Hepatocyte (in vitro differentiated cells): ENCODE results near the gene PPP2R2C. TPM values are rescaled to one million over a fixed set of nuclear protein-coding genes. Genes with fewer than 3 reads are reported as not detected.

ENCODE experiments used
- DNase-seq: peaks from one replicate; pipeline ENCODE4 v3.0.0-alpha.2; 2016; ENCODE audit warnings: low spot score
- H2AFZ ChIP-seq: fragments of 200-600 bp; sonication (generic); 2 replicates; pipeline ENCODE4 v1.6.0; 2016; ENCODE audit warnings: antibody characterized with exemption, mild to moderate bottlenecking
- H3K27ac ChIP-seq: fragments of 200-600 bp; sonication (generic); 2 replicates; pipeline ENCODE4 v1.5.1; 2016; ENCODE audit warnings: mild to moderate bottlenecking
- H3K27me3 ChIP-seq: fragments of 200-600 bp; sonication (generic); 2 replicates; pipeline ENCODE4 v1.6.1; 2016
- H3K36me3 ChIP-seq: fragments of 200-600 bp; sonication (generic); replicated peaks from 2 replicates; pipeline ENCODE4 v1.5.1; 2016; ENCODE audit warnings: low read depth; ENCODE audit not compliant: insufficient read depth
- H3K4me1 ChIP-seq: fragments of 200-600 bp; sonication (generic); 2 replicates; pipeline ENCODE4 v1.5.1; 2016; ENCODE audit warnings: mild to moderate bottlenecking, moderate library complexity; ENCODE audit not compliant: insufficient read depth
- H3K4me2 ChIP-seq: fragments of 200-600 bp; sonication (generic); 2 replicates; pipeline ENCODE4 v1.6.0; 2016
- H3K4me3 ChIP-seq: fragments of 200-600 bp; sonication (generic); 2 replicates; pipeline ENCODE4 v1.5.1; 2016; ENCODE audit warnings: mild to moderate bottlenecking
- H3K79me2 ChIP-seq: fragments of 200-600 bp; sonication (generic); 2 replicates; pipeline ENCODE4 v1.6.0; 2017; ENCODE audit warnings: mild to moderate bottlenecking
- H3K9me2 ChIP-seq: fragments of 200-600 bp; sonication (generic); replicated peaks from 2 replicates; pipeline ENCODE4 v1.6.0; 2017; ENCODE audit warnings: mild to moderate bottlenecking; ENCODE audit not compliant: insufficient read depth
- H3K9me3 ChIP-seq: fragments of 200-600 bp; sonication (generic); 2 replicates; pipeline ENCODE4 v1.5.1; 2016; ENCODE audit warnings: low read depth, mild to moderate bottlenecking
- H4K20me1 ChIP-seq: fragments of 200-600 bp; sonication (generic); 2 replicates; pipeline ENCODE4 v1.6.0; 2016; ENCODE audit warnings: mild to moderate bottlenecking; ENCODE audit not compliant: insufficient read depth, poor library complexity, severe bottlenecking
- EZH2 ChIP-seq: fragments of 200-600 bp; sonication (generic); IDR thresholded peaks from 2 replicates; pipeline ENCODE4 v1.6.1; 2016; ENCODE audit warnings: antibody characterized with exemption, mild to moderate bottlenecking, borderline replicate concordance
- EZH2phosphoT487 ChIP-seq: fragments of 200-600 bp; sonication (generic); IDR thresholded peaks from one replicate; pipeline ENCODE4 v1.6.1; 2018; ENCODE audit warnings: antibody characterized with exemption, mild to moderate bottlenecking, low read depth, moderate library complexity; ENCODE audit not compliant: unreplicated experiment, severe bottlenecking
- WGBS: methylation state at CpG from one replicate; pipeline ENCODE4 v1.1.6; 2016; ENCODE audit warnings: low lambda C conversion rate; ENCODE audit errors: missing lambda C conversion rate; 5-methylcytosine and 5-hydroxymethylcytosine counted together
- polyA plus RNA-seq: library from polyadenylated mRNA; unstranded; fragments of >200 nt; fragmentation: Nextera tagmentation; extraction: Ambion mirVana; gene quantifications from 2 replicates; pipeline ENCODE4 v1.2.1, GENCODE V29; 2016
- total RNA-seq: library from RNA; depleted of rRNA; stranded (reverse); fragments of >200 nt; gene quantifications from 2 replicates; pipeline ENCODE4 v1.2.3, GENCODE V29; 2014
- TF ChIP-seq, protein P1 (sequence below): fragments of 200-600 bp; sonication (generic); IDR thresholded peaks from 2 replicates; pipeline ENCODE4 v1.5.1; 2016; ENCODE audit warnings: antibody characterized with exemption, mild to moderate bottlenecking; ENCODE audit not compliant: poor library complexity

PPP2R2C gene
- total and polyA plus RNA-seq, 2 experiments from 2014 or later, result 0.35 to 0.67 TPM

DNA sequence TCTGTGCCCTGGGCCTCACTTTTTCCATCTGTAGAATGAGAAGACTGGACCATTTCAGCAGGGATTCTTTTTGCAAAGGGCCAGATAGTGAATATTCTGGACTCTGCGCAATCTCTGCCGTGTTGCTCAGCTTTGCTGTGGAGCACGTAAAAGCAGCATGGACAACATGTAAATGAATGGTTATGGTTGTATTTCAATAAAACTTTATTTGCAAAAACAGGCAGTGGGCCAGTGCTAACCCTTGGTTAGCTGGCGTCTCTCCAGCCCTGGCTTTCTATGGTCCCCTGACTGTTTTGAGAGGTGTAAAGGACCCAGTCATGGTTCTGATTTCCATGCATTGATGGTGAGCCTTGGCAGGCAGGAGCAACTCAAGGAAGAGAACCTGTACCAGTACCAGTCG, 184.1 kb downstream of the PPP2R2C start:
- no peak for TF ChIP-seq EZH2phosphoT487

DNA sequence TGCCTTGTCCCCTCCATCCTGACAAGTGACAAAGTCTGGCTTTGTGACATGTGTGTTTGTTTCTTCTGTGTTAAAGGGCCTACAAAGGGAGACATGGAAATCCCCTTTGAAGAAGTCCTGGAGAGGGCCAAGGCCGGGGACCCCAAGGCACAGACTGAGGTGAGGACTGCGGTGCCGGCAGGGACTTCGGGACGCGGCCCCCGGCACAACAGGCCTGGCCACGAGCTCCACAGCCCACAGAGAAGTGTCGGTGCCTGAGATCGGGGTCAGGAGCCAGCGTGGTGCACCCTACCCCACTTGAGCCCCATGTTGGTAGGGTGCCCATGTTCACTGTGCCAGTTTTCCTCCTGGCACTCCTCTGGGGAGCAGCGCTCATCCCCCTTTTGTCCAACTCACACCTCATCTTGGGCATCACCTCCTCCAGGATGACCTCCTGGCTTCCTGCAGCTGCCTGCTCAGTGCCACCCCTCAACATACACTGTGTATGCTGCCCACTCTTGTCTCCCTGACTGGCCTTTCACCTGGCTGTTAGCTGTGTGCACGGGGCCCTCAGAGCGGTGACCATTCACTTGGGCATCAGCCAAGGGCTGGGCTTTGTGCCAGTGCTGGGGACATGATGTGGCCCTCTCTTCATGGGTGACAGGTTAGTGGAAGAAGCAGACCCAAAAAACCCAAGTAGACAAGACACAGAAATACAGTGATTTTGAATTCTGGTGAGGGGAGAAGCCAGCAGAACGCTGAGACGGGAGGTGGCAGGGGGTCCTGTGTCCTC, 185.2 kb downstream of the PPP2R2C start:
- no peaks in the 10 kb centered on the region for H3K9me2 ChIP-seq
- no peaks in the 10 kb centered on the region for H3K9me3 ChIP-seq
- H4K20me1 ChIP-seq, result no peaks in the 10 kb centered on the region
- 97% methylated on average over 16 of the region's 16 CpGs for WGBS
- H3K4me3 ChIP-seq, result no peak overlapping the region
- no peak overlapping the region for H3K4me2 ChIP-seq
- TF ChIP-seq EZH2 (no peak), EZH2phosphoT487 (no peak)
- TF ChIP-seq, protein P1, sequence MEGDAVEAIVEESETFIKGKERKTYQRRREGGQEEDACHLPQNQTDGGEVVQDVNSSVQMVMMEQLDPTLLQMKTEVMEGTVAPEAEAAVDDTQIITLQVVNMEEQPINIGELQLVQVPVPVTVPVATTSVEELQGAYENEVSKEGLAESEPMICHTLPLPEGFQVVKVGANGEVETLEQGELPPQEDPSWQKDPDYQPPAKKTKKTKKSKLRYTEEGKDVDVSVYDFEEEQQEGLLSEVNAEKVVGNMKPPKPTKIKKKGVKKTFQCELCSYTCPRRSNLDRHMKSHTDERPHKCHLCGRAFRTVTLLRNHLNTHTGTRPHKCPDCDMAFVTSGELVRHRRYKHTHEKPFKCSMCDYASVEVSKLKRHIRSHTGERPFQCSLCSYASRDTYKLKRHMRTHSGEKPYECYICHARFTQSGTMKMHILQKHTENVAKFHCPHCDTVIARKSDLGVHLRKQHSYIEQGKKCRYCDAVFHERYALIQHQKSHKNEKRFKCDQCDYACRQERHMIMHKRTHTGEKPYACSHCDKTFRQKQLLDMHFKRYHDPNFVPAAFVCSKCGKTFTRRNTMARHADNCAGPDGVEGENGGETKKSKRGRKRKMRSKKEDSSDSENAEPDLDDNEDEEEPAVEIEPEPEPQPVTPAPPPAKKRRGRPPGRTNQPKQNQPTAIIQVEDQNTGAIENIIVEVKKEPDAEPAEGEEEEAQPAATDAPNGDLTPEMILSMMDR, result no peak
- H3K79me2 ChIP-seq, result no peaks in the 10 kb centered on the region
- H3K36me3 ChIP-seq, result no peaks in the 10 kb centered on the region
- no peak for DNase-seq
- no peaks in the 10 kb centered on the region for H3K27me3 ChIP-seq
- no peak overlapping the region for H3K27ac ChIP-seq
- H3K4me1 ChIP-seq, result no peaks in the 10 kb centered on the region
- H2AFZ ChIP-seq, result no peak overlapping the region

More for the DNA sequence above, 184.1 kb downstream of the PPP2R2C start:
- Histone ChIP-seq H3K4me1 (no peaks in the 10 kb centered on the region), H4K20me1 (no peaks in the 10 kb centered on the region), H2AFZ (no peak overlapping the region), H3K9me3 (no peaks in the 10 kb centered on the region), H3K4me2 (no peak overlapping the region), H3K27me3 (no peaks in the 10 kb centered on the region), H3K36me3 (no peaks in the 10 kb centered on the region), H3K79me2 (no peaks in the 10 kb centered on the region), H3K27ac (no peak overlapping the region), H3K4me3 (no peak overlapping the region), H3K9me2 (no peaks in the 10 kb centered on the region)
- DNase-seq, result no peak
- WGBS, result 98% methylated on average over 5 of the region's 5 CpGs

DNA sequence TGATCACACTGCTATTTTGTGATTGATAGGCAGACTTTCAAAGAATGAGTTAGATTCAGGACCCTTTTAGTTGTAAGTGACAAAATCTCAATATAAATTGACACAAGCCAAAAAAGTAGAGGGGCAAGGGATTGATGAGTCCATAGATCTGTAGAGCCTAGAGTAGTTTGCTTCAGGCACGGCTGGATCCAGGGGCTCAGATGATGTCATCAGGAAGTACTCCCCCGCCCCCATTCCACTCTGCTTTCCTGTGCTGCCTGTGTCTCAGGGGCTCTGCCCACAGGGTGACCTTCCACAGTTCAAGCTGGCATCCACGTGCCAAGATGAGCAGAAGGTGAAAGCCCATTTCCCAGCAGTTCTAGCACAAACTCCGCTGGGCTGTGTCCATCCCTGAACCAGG, 189.1 kb downstream of the PPP2R2C start:
- Histone ChIP-seq H3K4me2 (no peak overlapping the region), H2AFZ (no peak overlapping the region), H3K79me2 (no peaks in the 10 kb centered on the region), H3K36me3 (no peaks in the 10 kb centered on the region), H3K9me3 (no peaks in the 10 kb centered on the region), H3K4me1 (peaks cover 11% of the 10 kb centered on the region), H4K20me1 (no peaks in the 10 kb centered on the region), H3K9me2 (no peaks in the 10 kb centered on the region), H3K27me3 (no peaks in the 10 kb centered on the region), H3K4me3 (no peak overlapping the region), H3K27ac (no peak overlapping the region)
- 97% methylated on average over 4 of the region's 4 CpGs for WGBS
- DNase-seq, result no peak
- TF ChIP-seq EZH2 (no peak), EZH2phosphoT487 (no peak)
- TF ChIP-seq, protein P1, result no peak

DNA sequence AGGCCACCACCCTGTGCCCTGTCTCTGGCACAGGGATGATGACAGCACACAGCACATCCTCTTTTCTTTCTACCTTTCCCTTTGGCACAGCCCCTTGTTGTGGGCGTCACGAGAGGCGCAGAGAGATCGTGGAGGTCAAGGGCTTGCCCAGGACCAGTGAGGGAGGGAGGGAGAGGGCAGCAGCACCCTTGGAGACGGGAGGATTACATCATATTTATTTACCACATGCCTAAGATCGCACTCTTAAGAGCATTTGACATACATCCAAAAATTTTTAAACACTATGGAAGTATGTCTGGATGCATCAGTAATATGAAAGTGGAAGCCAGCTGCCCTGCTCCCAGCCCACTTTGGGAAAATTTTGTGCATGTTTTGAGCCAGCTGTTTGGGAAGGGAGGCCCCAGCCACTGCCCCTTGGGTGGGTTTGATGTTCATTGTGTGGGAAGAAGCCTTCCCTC, 190.1 kb downstream of the PPP2R2C start:
- no peak overlapping the region for H3K4me2 ChIP-seq
- no peaks in the 10 kb centered on the region for H3K27me3 ChIP-seq
- no peaks in the 10 kb centered on the region for H4K20me1 ChIP-seq
- no peaks in the 10 kb centered on the region for H3K9me3 ChIP-seq
- 89% methylated on average over 6 of the region's 6 CpGs for WGBS
- peaks cover 19% of the 10 kb centered on the region for H3K4me1 ChIP-seq
- H3K79me2 ChIP-seq, result peaks cover 2% of the 10 kb centered on the region
- H3K27ac ChIP-seq, result no peak overlapping the region
- no peaks in the 10 kb centered on the region for H3K9me2 ChIP-seq
- no peak overlapping the region for H3K4me3 ChIP-seq
- H2AFZ ChIP-seq, result no peak overlapping the region
- TF ChIP-seq EZH2phosphoT487 (no peak), EZH2 (no peak)
- TF ChIP-seq, protein P1, result no peak
- DNase-seq, result no peak
- H3K36me3 ChIP-seq, result no peaks in the 10 kb centered on the region
